ENCODE results near the gene TNS3.

The TNS3 gene

GRCh38 chr7:47301105-47301477 lies 280.8 kb downstream of the TNS3 start:
- no peaks in the 10 kb centered on the region for H4K20me1 ChIP-seq (ENCODE audit: insufficient read depth, low read length)
- no peaks in the 10 kb centered on the region for H3K27me3 ChIP-seq (replicated peaks; ENCODE audit: insufficient read depth, low read length)
- H3K9me3 ChIP-seq (replicated peaks; ENCODE audit: insufficient read depth, low read length): no peaks in the 10 kb centered on the region
- H3K79me2 ChIP-seq (ENCODE audit: low read length): peaks cover 24% of the 10 kb centered on the region
- TF ChIP-seq CTCF (IDR thresholded peaks at IDR 0.05; ENCODE audit: low read length) (no peak), EZH2phosphoT487 (IDR thresholded peaks at IDR 0.05; ENCODE audit: low read length) (no peak), EZH2 (optimal IDR thresholded peaks at IDR 0.05; ENCODE audit: low read depth, low read length) (no peak)
- no peak overlapping the region for H3K27ac ChIP-seq (ENCODE audit: low read length)
- no peak for DNase-seq
- H3K36me3 ChIP-seq (replicated peaks; ENCODE audit: insufficient read depth, low read length): peaks cover 11% of the 10 kb centered on the region
- no peak overlapping the region for H3K4me2 ChIP-seq (ENCODE audit: low read depth, low read length)
- no peak overlapping the region for H3K4me3 ChIP-seq (ENCODE audit: low read length)
- no peaks in the 10 kb centered on the region for H3K4me1 ChIP-seq (ENCODE audit: low read length)
- H3F3A ChIP-seq (ENCODE audit: insufficient read depth, low read length): no peaks in the 10 kb centered on the region
- H2AFZ ChIP-seq (ENCODE audit: low read length): no peak overlapping the region
- no peaks in the 10 kb centered on the region for H3K9me2 ChIP-seq (replicated peaks; ENCODE audit: insufficient read depth, low read length)
- H3K9ac ChIP-seq (ENCODE audit: low read length): no peak overlapping the region

- no peaks in the 10 kb centered on the region for H3K9me3 ChIP-seq (replicated peaks; ENCODE audit: insufficient read depth, low read length)
- H3K27ac ChIP-seq (ENCODE audit: low read length): no peak overlapping the region
- no peak for DNase-seq
Observed at GRCh38 chr7:47300472-47301104, 281.3 kb downstream of the TNS3 start.

GRCh38 chr7:47299496-47299895 lies 282.4 kb downstream of the TNS3 start:
- Histone ChIP-seq H3K27me3 (replicated peaks; ENCODE audit: insufficient read depth, low read length) (no peaks in the 10 kb centered on the region), H3K4me3 (ENCODE audit: low read length) (no peak overlapping the region), H3K27ac (ENCODE audit: low read length) (no peak overlapping the region), H3K79me2 (ENCODE audit: low read length) (peaks cover 14% of the 10 kb centered on the region; the same call in 1 of the 2 replicates), H2AFZ (ENCODE audit: low read length) (no peak overlapping the region), H3F3A (ENCODE audit: insufficient read depth, low read length) (no peaks in the 10 kb centered on the region), H3K9me3 (replicated peaks; ENCODE audit: insufficient read depth, low read length) (no peaks in the 10 kb centered on the region), H3K4me1 (ENCODE audit: low read length) (no peaks in the 10 kb centered on the region), H3K36me3 (replicated peaks; ENCODE audit: insufficient read depth, low read length) (peaks cover 8% of the 10 kb centered on the region), H4K20me1 (ENCODE audit: insufficient read depth, low read length) (no peaks in the 10 kb centered on the region), H3K9me2 (replicated peaks; ENCODE audit: insufficient read depth, low read length) (no peaks in the 10 kb centered on the region), H3K9ac (ENCODE audit: low read length) (no peak overlapping the region), H3K4me2 (ENCODE audit: low read depth, low read length) (no peak overlapping the region)
- TF ChIP-seq CTCF (IDR thresholded peaks at IDR 0.05; ENCODE audit: low read length): no peak
- no peak for TF ChIP-seq EZH2 (optimal IDR thresholded peaks at IDR 0.05; ENCODE audit: low read depth, low read length)
- TF ChIP-seq EZH2phosphoT487 (IDR thresholded peaks at IDR 0.05; ENCODE audit: low read length): no peak
- DNase-seq: no peak

More at GRCh38 chr7:47300472-47301104, 281.3 kb downstream of the TNS3 start:
- Histone ChIP-seq H3K4me1 (ENCODE audit: low read length) (no peaks in the 10 kb centered on the region), H3K36me3 (replicated peaks; ENCODE audit: insufficient read depth, low read length) (peaks cover 11% of the 10 kb centered on the region), H3K27me3 (replicated peaks; ENCODE audit: insufficient read depth, low read length) (no peaks in the 10 kb centered on the region), H3K79me2 (ENCODE audit: low read length) (peaks cover 24% of the 10 kb centered on the region), H3K4me3 (ENCODE audit: low read length) (no peak overlapping the region), H3K4me2 (ENCODE audit: low read depth, low read length) (no peak overlapping the region), H4K20me1 (ENCODE audit: insufficient read depth, low read length) (no peaks in the 10 kb centered on the region), H3K9ac (ENCODE audit: low read length) (no peak overlapping the region), H3K9me2 (replicated peaks; ENCODE audit: insufficient read depth, low read length) (no peaks in the 10 kb centered on the region), H2AFZ (ENCODE audit: low read length) (no peak overlapping the region), H3F3A (ENCODE audit: insufficient read depth, low read length) (no peaks in the 10 kb centered on the region)
- no peak for TF ChIP-seq EZH2phosphoT487 (IDR thresholded peaks at IDR 0.05; ENCODE audit: low read length)
- TF ChIP-seq CTCF (IDR thresholded peaks at IDR 0.05; ENCODE audit: low read length): no peak
- no peak for TF ChIP-seq EZH2 (optimal IDR thresholded peaks at IDR 0.05; ENCODE audit: low read depth, low read length)
